KG1 (cell line): Measurements from ENCODE around the gene FNDC3B.
A peak's percentile ranks its signal among the peaks of the same experiment; 100 is the strongest.

Experiments
- DNase-seq: peaks from one replicate; lab custom pipeline; 2025; lab: John Stamatoyannopoulos, UW

Gene FNDC3B

GRCh38 chr3:172266103-172266502 lies 226.7 kb downstream of the FNDC3B start:
- DNase-seq, result no peak

GRCh38 chr3:172268425-172268824 lies 229.0 kb downstream of the FNDC3B start:
- no peak for DNase-seq

DNA sequence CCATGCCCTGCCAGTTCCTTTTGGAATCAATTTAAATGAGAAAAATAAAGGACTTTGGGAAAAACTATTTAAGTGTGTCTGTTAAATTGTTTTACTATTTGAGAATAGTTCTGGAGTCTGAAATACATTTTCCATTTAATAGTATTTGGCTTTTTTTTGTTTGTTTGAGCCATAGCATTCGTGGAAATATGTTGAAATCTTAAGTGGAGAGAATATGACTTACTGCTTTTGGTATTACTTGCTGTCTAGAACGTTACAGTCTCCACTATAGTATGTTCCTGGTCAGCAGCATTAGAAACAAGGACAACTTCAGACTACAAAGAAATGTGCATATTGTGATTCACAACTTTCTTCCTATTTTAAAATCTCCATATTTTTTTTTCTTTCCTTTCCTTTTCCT lies 229.5 kb downstream of the FNDC3B start:
- no peak for DNase-seq

GRCh38 chr3:172270557-172271166 lies 231.3 kb downstream of the FNDC3B start:
- DNase-seq, result no peak

GRCh38 chr3:172271386-172271976 lies 232.1 kb downstream of the FNDC3B start:
- DNase-seq, result no peak

DNA sequence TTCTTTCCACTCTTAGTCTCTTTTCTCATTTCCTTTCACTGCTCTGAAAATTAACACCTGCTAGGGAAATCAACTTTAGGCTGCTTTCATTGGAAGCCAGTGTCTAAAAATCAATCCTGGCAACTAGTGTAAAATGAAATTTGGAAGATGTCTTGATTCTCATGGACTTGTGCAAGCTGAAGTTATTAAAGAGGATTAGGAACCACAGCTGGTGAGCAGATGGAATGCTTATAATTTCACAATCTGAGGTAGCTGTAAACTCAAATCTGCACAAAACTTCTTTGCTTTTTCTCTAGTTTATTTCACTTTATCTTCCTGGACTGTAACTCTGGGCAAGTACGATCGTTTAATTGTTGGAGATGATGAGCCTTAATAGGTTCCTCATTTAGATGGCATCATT lies 233.3 kb downstream of the FNDC3B start:
- no peak for DNase-seq

DNA sequence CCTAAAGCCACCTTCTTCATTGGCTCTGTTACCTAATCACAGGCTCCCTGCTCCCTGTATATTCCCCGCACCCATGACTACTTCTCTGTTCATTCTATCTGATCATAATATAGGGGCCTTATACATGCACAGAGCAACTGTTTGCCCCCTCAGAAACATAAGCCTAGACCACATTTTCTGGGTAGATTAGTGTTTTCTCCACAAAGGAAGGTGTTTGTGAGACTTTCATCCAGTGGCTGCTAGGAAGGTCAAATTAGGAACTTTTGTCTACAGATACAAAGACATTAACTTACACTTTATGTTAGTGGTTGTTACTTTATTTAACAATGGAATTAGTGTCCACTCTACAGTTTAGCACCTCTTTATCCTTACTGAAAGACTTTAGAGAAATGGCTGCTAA lies 234.0 kb downstream of the FNDC3B start:
- DNase-seq, result no peak

DNA sequence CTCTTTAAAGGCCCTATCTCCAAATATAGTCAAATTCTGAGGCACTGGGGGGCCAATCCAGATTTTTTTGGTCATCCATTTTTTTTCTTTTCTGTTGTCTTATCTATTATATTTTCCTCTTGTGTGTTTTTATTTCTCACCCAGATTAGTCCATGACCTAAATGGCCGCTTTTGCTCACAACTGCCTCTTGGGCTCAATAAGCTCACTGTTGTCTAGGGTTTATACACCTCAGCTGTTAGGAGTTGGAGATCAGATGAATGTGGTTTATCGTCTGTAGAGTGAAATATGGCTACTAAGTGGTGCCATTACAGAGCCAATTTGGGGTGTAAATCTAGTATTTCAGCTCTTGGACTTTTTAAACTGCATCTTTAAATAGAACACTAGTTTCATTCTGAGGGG lies 235.5 kb downstream of the FNDC3B start:
- no peak for DNase-seq

GRCh38 chr3:172275586-172275985 lies 236.2 kb downstream of the FNDC3B start:
- DNase-seq, result no peak

DNA sequence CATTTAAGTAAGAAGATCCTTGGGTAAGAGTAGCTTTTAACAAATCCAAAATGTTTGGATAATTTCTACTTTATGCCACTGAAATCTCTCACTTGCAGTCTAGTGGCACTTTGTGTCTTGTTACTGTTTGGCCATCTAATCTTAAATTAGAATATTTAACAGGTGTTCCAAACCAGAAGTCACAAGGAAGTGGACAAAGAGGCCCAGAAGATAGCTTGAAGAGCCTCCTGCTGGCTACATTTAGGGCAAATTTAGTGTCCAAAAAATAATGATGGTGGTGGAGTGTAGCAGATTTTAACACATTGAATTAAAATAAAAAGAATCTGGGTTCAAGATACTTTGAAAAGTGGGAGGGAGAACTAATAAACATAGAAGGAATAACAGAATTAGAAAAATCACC lies 236.7 kb downstream of the FNDC3B start:
- no peak for DNase-seq

DNA sequence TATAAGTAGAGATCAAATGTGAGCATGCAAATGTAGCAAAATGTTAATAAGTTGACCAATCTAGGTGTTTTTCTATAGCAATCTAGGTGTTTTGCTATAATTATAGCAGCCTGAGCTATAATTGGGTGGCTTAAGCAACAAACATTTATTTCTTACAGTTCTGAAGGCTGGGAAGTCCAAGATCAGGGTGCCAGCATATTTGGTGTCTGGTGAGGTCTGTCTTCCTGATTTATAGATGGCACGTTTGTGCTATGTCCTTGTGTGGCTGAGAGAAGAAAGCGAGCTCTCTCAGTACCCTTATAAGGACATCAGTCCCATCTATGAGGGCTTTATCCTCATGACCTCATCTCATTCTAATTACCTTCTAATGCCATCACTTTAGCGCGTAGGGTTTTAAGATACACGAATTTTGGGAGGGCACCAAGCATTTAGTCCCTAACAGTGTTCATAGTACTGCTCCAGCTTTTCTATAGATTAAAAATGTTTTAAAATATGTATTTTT lies 237.8 kb downstream of the FNDC3B start:
- no peak for DNase-seq

GRCh38 chr3:172279191-172279640 lies 239.8 kb downstream of the FNDC3B start:
- no peak for DNase-seq

- no peak for DNase-seq
Observed at GRCh38 chr3:172279974-172280373, 240.6 kb downstream of the FNDC3B start.

DNA sequence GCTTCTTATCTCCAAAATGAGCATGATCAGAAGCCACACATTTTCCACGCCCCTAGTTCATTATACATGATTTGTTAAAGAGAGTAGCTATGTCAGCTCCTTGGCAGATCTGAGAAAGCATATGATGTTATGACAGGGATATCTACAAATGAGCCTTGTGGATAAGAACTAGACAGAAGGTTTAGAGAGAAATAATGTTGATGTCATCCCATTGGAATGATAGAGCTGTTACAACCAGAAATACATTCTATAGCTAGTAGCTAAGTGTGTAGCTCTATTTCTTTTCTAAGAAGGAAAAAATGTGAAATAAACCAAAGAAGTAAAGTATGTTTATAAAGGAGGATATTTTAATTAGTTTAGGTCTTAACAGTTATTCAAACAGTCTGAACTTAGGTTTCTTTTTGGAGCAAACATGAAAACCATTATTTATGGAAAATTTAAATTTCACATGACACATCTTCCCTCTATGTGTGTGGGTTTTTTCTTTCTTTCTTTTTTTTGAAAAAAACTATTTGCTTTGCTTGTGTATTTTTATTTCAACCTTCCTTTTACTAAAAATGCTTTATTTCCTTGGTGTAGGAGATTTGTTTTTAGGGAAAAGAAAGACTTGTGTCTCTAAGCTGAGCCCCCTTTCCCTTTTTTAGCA lies 241.2 kb downstream of the FNDC3B start:
- no peak for DNase-seq

DNA sequence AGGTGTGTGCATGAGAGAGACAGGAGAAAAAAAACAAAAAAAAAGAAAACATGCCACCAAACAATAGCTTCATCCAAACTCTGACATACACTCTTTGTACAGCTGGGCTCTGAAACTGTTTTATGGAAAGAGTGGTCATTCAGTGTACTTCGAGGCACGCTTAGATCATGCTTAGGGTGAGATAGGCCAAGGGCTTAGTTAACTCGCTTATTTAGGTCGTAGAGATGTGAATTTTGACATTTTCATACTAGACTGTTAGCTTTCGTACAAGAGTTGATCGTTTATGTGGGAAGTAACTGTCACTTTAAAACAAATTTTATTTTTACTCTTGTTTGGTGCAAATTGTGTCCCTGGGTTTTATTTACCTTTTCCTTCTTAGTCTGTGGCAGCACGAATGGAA lies 242.5 kb downstream of the FNDC3B start:
- no peak for DNase-seq

DNA sequence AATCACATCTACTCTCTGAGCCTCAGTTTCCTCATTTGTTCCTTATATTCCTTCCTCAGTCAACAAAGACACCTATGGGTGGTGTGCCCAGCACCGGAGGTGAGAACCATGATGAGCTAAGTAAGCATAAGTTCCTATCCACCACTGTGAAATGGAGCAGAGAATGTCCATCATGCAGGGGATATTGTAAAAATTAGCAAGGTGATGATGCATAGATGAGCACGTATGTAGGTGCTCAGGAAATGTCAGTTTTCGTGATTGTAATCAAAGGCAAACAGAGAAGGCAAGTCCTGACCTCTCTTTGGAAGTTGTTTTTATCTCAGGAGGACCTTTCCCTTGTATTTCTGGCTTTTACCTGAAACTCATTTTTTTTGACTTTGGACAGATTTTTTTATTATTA lies 243.5 kb downstream of the FNDC3B start:
- no peak for DNase-seq

DNA sequence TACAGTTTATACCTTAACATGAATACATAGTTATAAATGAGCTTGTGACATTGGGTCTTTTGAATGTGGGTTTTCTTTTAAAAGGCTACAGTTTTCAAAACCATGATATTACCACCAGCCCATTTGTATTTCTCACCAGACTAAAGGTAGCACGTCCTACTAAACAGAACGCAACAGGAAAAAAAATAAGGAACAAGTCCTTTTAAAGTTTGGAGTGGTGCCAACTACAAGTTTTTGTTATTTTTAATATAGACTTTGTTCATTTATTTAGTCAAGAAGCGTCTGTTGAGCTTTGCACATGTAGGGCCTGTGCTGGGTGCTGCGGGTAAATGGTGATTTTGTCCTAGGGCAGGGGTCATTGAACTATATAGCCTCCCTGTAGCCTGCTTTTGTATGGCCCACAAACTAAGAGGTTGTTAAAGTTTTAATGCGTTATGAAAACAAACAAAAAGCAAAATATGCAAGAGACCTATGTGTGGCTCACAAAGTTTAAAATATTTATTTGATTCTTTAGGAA lies 244.5 kb downstream of the FNDC3B start:
- DNase-seq, result peak; percentile 4

DNA sequence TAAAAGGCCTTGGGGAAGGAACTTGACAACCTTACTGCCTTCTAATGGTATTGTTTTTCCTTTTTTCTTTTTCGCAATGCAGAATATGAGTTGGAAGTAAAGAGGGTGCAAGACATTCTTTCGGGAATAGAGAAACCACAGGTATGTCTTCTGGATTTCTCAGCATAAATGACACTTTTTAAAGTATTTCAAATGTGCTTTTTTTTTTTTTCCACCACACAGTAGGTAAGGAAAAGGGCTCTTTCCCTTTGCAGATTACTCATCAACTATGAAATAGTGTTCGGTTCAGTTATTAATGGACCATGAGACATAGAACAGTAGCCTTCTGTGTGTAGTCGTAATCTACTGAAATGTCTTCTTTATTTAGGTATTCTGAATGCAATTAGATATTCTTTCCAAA lies 246.5 kb downstream of the FNDC3B start:
- no peak for DNase-seq

DNA sequence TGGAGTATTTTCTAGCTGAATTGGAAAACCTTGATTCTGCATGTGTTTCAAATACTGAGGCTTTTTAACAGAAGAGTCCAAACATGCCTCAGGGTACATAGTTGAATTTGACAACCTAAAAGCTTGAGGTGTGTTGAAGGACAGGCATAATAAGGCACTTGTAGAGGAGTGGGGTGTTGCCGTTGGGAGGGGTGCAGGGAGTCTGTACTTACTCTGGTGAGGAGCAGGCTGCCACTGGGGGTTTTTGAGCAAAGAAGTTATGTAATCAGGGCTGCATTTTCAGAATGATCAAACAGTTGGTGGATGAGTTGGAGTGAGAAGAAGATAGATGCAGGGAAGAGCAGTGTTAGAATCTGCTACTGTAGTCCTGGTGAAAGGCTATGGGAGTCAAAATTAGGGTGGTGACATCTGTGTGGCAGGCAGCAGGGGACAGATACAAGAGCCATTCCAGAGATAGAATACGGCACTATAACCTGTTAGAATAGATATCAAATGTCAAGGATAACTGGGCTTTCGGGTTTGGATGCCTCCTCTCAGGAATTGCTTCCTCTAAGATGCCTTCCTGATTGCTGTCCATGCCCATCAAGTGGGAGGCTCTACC lies 247.3 kb downstream of the FNDC3B start:
- DNase-seq, result no peak

DNA sequence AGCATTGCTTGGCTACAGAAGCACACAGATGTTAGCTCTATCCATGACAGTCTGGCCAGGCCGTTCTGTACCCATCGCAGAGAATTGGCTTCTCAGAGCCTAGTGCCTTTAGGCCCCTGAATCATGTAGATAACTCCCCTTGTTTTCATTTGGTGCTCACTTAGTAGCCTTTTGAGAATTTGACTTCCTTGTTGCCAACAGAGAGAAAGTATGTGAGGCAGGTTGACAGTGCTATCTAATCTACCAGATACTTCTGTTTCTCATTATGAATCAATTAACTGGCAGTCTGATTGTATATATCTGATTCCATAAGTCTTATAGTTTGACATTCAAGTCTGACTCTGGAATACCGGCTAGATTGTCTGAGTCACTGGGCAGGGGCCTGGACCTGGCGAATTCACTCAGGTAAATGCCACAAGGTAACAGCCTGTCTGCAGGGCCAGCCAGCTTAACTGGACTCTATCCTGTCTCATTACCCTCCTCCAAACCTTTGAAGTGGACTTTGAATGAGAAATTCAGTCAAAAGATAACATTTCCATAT lies 248.6 kb downstream of the FNDC3B start:
- no peak for DNase-seq

DNA sequence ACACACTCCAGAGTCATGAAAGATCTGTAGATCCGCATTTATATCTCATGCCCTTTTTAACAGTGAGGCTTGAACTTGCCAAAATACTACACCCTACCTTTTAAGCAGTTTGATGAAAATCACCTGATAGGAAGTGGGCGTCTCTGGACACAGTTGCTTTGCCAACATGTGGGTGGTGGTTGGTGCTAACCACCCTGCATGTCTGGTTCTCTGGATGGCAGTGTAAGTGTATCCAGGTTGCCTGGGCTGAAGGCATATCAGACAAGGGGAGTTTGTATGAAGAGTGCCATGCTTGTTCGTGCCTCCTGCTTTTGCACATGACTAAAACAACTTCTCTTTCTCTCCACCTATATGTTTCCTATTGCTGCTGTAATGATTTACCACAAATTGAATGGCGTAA lies 249.3 kb downstream of the FNDC3B start:
- no peak for DNase-seq

GRCh38 chr3:172289583-172289982 lies 250.2 kb downstream of the FNDC3B start:
- no peak for DNase-seq

- DNase-seq, result no peak
Observed at GRCh38 chr3:172290457-172290856, 251.1 kb downstream of the FNDC3B start.
